Esophagus muscularis mucosa (tissue), 4 donors: ENCODE measurements around the gene ATP5MG.

Experiments used
- CTCF ChIP-seq, 3 experiments: fragments of 200-600 bp in 2 of 3; fragments of 450-650 bp in 1 of 3; sonication (generic) in 2 of 3; IDR thresholded peaks; one replicate each; pipeline ENCODE4 v1.5.1; 2017 to 2019; ENCODE audit warnings: antibody characterized with exemption in 3 of 3, mild to moderate bottlenecking in 2 of 3, moderate library complexity in 1 of 3
- EP300 ChIP-seq: sonication (generic); formaldehyde crosslinking; IDR thresholded peaks from one replicate; pipeline ENCODE4 v1.6.1; 2017; ENCODE audit warnings: antibody characterized with exemption
- POLR2A ChIP-seq: fragments of 450-650 bp; IDR thresholded peaks from one replicate; pipeline ENCODE4 v1.6.1; 2017; ENCODE audit warnings: antibody characterized with exemption, moderate library complexity, mild to moderate bottlenecking, low read depth
- POLR2AphosphoS5 ChIP-seq, 2 donors: sonication (generic); formaldehyde crosslinking; IDR thresholded peaks; one replicate each; pipeline ENCODE4 v1.6.1; 2017; ENCODE audit warnings: antibody characterized with exemption in 2 of 2

GRCh38 chr11:118442301-118442700 is 40.9 kb downstream of the ATP5MG start:
- TF ChIP-seq CTCF (IDR thresholded peaks at IDR 0.05) (no peak), POLR2A (no peak), POLR2AphosphoS5 (IDR thresholded peaks at IDR 0.05) (no peak), EP300 (no peak)
